ENCODE measurements around the gene ADRB1.

ADRB1 gene

DNA sequence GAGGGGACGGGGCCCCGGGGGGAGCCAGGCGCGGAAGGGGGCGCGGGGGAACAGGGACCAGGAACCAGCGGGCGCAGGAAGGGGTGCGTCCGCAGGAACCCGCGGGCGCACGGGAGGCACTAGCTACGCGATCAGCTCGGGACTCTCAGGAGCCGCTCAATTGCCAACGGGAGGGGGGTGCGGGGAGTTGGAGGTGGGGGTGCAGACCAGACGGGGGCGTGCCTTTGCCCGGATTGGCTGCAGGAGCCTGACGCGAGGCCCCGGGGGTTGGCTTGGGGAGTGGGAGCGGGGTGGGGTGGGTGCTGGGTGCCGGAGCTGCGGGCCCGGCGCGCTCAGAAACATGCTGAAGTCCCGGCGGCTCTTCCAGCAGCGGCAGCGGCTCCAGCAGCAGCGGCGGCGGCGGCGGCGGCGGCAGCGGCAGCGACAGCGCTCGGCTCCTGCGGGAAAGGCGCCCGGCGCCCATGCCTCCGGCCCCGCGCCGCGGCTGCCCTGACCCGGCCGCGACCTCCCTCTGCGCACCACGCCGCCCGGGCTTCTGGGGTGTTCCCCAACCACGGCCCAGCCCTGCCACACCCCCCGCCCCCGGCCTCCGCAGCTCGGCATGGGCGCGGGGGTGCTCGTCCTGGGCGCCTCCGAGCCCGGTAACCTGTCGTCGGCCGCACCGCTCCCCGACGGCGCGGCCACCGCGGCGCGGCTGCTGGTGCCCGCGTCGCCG is at the start of gene ADRB1:
Gene ADRB1, plus strand, starts transcription at position 335 of the 715 bp plus-strand sequence. Its CDS starts 267 bp downstream, at position 602.
- no peak for DNase-seq (ENCODE audit: low read depth)

DNA sequence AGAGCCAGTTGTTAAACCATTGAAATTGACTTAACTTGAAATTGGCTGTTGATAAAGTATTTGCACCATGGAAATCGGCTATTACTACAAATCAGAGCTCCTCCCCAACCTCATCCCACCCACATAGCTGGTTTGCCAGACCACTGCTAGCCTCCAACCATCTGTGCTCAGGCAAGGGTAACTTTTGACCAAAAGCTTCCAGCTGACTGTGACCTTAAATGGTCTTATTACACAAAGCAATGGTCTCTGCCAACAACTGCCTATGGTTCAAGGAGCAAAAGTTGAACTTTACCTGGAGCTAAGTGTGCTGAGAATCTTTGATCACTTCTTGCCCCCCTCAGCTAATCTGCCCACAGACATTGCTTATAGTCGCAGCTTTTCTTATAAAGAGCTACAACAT is 48.5 kb upstream of the ADRB1 start:
- DNase-seq (ENCODE audit: low read depth): no peak

DNA sequence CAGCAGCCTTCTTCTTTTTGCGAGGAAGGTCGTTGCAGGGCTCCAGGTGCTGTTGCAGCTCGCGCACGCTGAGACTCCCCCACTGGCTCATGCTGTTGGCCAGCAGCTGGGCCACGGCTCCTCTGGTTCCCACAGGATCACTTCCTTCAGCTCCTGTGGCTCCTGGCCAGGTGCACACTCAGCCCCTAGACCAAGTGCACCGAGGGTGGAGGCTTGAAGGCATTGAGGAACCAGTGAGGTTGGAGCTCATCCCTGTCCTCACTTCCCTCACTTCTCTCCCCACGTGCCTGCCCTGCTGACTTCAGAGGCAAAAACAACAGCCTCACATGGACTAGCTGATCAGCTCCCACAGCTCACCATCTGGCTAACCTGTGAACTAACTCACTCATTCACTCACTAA is 46.2 kb upstream of the ADRB1 start:
- DNase-seq (ENCODE audit: low read depth): no peak

DNA sequence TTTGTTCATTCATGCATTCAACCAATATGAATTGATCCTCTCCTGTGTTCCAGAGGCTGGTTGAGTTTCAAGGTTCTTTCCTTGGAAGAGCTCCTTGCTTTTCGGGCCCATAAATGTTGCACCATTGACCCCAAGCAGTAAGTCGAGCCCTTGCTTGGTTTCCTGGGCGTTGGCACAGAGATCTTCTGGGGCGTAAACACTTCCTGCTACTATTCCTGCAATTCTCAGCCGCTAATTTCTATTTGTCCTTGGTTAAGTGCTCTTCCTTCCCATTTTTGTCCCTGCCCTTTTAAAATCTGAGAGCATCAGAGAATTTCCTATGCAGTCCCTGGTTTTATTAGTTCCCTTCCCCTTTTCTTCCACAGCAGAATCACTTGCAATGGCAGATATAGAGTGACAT is 44.1 kb upstream of the ADRB1 start:
- no peak for DNase-seq (ENCODE audit: low read depth)

DNA sequence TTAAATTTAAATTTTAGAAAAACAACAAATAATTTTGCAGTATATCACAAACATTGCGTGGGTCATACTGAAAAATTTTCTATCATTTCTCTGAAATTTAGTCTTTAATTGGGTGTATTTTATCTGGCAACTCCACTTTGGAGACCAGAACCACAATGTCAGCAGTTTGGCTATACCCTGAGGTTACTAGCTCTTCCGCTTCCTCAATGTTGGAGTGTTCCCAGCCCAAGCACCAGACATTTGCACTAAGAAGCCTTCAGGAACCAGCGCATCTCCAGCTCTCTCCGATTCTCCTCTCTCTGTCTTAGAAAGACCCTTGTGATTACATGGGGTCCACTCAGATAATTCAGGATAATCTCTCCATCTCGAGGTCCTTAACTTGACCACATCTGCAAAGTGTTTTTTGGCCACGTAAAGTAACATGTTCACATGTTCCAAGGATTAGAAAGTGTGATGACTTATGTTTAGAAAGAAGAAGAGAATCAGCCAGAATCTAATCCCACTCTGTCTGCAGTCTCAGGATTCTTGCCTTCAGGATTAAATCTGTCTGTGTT is 43.1 kb upstream of the ADRB1 start:
- DNase-seq (ENCODE audit: low read depth): no peak

DNA sequence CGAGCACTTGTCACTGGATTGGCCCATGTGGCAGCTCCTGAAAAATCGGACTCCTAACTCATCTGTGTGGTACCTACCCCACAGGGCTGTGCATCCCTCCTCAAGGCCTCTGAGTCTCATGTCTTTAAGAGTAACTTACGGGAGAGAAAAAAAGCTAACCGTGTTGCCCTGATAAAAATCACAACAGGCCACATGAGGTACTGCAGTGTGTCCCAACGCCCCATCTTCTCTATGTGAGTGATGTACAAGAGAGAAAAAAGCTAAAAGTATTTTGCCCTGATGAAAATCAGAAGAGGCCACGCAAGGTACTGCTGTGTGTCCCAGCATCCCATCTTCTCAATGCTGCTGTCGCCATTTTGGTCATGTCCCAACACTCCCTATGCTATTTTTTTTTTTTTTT is 41.2 kb upstream of the ADRB1 start:
- DNase-seq (ENCODE audit: low read depth): no peak

DNA sequence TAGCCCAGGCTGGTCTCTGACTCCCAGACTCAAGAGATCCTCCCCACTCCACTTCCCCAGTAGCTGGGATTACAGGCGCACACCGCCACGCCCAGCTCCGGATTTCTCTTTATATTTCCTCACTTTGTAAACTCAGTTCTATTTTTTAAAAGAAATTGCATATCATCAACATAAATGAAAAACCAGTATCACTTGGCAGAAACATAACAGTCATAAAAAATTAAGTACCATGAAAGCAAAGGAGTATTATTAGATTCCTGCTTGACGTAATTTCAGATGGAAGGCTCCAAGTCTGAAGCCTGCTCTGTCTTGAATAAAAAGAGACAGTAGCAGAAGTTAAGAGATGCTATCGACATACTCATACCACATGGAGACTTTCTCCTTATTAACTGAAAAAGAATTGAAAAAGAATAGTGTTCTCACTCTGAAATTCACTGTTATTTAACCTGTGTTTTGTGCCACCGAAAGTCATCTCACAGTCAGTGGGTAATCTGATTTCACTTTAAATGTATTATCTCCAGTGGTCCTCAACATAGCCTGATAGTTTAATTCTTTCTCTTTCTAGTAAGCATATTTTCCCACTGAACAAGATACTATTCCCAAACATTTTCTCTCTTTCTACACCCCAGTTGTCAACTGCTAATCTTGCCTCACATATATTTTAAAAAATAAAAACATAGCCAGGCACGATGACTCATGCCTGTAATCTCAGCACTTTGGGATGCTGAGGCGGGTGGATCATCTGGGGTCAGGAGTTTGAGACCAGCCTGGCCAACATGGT is 40.3 kb upstream of the ADRB1 start:
- DNase-seq (ENCODE audit: low read depth): no peak

DNA sequence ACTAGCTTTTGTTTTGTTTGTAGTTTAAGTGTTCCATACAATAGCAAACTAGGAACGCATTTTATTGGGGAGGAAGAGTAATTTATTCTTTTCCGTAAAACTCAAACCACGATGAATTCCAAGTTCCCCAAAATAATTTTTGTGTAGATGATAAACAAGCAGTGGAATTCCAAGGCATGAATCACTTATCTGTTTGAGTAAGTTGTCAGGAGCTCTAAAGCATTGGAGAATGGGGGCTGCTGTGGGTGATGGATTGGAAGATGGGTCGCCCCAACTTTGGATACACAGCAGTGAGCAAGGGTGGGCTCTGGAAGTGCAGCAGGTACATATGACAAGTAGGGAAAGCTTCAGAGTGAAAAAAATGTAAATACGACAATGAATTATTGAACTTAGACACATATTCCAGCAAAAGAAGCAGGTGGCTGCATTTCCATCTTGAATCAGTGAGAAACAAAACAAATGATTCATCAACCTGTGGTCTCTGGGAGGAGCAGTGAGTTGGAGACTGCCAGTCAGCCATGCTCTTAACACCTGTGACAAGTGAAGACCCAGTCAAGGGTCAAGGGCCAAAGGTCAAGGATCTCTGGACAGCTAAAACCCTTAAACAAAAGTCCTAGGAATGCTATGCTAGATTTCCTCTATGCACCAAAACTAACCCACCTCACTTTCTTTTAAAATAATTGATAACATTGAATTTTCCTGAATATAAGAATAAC is 34.2 kb upstream of the ADRB1 start:
- no peak for DNase-seq (ENCODE audit: low read depth)

DNA sequence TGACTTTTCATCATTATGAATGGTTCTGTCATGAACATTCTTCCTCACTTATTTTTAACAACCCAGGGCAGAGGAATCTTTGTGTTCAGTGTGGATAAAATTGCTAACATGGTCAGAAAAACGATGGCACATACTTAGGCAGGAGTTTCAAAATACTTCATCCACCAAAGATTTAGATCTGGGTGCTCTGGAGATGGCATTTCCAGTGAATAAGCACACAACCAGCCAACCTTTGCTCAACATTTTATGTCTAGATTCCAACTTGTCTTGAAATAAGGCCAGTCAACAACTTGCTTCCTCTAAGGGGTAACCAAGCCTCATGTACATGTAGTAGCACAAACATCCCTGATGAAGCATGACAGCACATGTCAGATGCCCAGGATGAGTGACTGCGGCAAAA is 33.4 kb upstream of the ADRB1 start:
- no peak for DNase-seq (ENCODE audit: low read depth)

DNA sequence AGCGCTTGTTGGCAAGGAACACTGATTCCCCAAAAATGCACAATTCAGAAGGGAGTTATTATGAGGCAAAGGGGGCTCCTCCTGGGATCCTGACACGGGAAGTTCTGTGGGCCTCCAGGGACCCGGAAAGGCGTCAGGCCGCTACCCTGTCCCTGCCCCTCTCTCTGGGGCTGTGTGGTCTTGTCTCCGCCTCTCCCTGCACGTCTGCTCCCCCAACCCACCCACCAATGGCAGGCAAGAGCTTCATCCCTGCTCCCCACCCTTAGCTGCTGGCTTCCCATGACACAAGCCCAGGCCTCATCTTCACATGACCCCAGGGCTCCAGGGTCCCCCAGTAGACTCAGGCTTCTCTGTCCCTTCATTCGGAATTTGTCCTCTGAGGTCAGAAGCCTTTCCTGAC is 31.0 kb upstream of the ADRB1 start:
- no peak for DNase-seq (ENCODE audit: low read depth)

DNA sequence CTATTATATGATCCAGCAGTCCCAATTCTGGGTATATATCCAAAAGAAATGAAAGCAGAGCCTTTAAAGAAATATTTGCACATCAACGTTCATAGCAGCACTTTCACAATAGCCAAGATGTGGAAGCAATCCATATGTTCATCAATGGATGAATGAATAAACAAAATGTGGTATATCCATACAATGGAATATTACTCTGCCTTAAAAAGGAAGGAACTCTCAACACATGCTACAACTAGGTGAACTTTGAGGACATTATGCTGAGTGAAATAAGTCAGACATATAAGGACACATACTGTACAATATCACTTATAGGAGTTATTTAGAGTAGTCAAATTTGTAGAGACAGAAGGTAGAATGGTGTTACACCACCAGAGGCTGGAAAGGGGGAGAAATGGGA is 28.0 kb upstream of the ADRB1 start:
- DNase-seq (ENCODE audit: low read depth): no peak

DNA sequence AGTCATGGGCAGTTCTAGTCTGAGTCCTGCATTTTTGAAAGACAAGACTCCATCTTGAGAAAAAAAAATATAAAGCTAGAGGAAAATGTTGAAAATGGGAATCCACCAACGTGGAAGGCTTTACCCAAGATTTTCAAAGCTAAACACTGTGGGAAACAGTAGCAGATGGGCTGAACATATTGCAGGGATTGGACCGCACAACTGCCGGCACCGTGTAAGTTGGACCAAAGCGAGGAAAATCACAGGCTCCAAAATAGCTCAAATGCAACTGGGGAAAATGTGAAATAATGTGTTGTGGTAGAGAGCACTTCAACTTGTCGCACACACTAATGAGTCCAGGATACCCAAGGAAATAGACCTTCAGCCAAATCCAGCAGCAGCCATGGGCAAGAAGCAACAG is 26.4 kb upstream of the ADRB1 start:
- no peak for DNase-seq (ENCODE audit: low read depth)

DNA sequence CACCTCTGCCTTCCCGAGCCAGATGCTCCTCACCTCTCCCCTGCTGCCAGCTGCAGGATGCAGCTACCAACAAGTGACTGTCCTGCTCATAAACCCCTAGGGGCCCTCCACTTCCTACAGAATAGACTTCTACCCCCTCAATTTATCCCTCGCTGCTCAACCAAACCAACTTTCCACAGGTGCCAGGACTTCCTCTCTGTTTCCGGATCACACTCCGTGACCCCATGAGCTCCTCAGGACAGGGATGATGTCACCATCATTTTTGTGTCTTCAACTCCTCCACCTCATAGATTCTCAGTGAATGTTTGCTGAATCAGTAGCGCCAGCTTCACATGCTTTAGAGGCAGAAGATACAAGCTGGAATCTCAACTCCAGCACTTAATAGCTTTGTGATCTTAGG is 25.8 kb upstream of the ADRB1 start:
- no peak for DNase-seq (ENCODE audit: low read depth)

DNA sequence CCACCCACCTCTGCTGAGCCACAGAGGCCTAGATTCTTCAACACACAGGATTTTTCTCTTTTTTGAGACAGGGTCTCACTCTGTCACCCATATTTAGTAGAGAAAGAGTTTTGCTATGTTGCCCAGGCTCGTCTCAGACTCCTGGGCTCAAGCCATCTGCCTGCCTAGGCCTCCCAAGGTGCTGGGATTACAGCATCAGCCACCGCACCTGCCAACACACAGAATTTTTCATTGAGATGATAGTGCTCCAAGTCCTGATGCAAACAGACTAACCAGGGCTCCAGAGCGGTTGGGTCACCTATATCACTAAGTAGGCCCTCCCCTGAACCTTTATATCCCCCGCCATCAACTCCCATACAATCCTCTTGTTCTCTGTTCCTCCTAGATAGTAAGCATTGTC is 24.4 kb upstream of the ADRB1 start:
- DNase-seq (ENCODE audit: low read depth): no peak

DNA sequence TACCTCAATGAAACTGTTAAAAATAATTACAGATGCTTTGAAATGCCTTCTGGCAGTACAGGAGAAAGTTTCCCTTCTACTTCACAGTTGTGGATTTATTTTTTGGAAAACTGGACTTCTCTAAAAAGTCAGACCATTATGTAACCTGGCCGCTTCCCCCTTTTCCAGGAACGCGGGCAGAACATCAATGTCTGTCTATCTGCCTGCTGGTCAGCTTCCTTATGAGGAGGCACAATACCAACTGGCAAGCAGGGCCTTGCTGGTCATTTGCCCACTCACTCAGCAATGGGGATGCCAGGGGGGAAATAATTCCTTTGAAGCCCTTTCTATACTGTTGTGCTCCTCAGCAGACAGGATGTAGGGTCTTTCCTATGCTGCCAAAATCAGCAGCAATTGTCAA is 22.5 kb upstream of the ADRB1 start:
- no peak for DNase-seq (ENCODE audit: low read depth)

DNA sequence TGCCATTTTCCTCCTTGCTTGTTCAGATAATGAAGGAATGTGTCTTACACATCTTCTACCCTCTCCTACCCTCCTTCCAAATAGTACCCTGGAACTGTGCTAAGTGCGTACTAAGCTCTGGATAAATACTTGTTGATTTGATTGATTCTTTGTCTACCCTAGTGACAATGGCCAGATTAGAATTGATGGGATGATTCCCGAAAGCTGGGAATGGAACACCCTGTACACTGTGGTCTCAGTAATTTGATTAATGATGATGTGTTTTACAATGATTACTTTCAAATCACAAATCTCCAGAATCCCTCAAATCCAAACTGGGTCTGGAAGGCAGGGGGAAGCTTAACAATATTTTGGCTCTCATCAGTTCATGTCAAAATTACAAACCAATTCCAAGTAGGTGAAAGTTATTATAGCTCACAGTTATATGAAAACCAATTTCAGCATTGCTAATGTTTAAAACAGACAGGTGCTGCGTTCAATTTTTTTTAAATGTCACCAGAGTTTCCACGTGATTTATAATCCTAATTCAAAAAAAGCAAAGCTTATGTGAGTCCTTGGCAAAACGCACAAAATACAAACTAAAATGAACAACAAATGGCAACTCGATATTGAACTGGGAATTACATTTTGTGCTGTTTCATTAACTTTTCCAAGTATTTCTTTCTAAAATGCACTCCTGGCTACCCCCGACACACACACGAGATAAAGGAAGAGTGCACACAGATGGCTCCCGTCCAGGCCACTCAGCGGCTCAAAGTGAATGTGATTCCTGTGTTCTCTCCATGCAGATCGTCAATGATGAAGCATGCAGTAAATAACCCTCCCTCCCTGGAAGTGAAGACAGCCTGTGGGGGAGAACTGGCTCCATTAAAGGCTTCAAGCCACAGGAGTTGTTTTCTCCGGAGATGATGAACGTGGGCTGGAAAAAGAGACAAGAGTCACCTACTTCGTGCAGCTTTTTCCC is 21.7 kb upstream of the ADRB1 start:
- DNase-seq (ENCODE audit: low read depth): no peak

DNA sequence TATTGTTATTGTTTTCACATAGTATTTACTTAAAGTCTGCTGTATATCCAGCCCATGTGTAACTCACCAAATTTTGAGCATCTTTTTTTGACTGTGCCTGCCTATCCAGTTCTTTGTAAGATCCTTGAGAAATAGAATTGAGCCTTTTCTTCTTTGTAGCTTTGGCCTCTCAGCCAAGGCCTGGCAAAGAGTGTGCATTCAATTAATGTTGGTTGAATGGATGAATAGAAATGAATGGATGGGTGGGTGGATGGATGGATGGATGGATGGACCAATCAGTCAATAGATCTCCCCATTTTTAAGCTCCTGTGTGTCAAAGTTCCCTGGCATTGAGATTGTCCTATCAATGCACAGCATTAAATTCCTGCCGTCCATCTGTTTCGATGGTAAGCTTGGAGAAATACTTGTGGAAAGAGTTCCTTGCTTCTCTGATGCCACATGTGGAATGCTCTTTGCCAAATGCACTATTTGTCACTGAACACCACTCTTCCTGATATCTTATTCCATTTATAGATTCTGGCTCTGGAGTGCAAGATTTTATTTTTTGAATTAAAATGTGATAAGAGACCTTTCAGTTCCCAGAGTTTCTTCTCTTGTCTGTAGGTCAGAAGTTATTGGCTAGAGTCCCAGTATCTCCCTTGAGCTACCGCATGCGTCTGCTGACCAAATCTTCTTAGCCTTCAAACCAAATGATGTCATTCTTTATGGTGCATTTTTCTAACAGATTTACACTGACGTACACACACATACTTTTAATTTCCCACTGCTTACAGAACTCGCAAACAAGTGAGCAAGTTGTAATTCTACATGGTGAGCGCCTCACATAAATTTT is 20.7 kb upstream of the ADRB1 start:
- DNase-seq (ENCODE audit: low read depth): no peak

DNA sequence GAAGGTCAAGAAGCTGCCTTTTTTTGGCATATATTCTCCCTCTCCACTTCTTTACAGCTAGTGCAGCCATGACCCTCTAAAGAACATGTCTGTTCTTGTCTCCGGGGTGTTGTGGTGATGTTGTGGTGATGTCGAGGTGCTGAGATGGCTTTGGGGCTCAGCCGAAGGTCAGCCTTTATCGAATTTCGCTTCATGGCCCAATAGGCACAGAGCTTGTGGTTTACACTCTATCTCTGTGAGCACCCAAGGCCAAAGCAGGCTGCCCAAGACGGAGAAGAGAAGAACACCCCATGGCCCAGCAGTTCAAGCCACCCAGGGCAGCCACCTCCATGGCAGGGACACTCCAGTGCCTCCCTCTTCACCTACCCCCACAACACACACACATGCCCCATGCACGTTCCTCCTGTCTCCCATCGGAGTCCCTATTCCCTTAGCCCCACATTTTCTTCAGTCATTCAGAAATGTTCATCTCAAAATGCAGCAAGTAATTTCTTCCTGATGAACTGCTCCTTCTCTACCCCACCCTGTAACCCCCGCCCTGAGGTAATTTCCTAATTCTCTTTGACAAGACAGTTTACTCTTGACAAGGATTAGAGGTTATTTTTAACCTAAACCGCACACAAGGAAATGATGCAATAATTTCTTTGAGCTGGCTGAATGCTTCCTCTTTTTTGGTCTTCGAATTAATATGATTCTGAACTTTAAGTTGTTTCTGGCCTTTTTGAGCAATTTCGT is 18.6 kb upstream of the ADRB1 start:
- DNase-seq (ENCODE audit: low read depth): no peak

DNA sequence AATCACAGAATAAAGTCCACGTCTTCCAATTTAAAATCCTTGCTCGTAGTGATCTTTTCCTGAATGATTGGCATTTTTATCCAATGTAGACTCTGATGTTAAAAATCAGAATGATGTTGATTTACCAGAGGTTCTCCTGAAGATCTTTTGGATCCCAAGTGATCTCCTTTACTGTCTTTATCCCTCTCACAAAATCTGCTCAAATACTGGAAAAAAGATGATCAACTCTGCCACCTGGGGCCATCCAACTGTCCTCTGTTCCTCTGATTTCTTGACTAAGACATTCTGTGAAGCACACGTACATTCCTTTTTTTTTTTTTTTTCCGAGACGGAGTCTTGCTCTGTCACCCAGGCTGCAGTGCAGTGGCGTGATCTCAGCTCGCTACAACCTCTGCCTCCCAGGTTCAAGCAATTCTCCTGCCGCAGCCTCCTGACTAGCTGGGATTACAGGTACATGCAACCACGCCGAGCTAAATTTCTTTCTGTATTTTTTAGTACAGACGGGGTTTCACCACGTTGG is 18.0 kb upstream of the ADRB1 start:
- no peak for DNase-seq (ENCODE audit: low read depth)
